Lower leg skin (tissue), 4 donors: Measurements from ENCODE around the gene FLNA. TPM values are rescaled to one million over a fixed set of nuclear protein-coding genes. Genes with fewer than 3 reads are reported as not detected.

Source experiments
- DNase-seq, 2 donors: peaks; one replicate each; pipeline ENCODE4 v3.0.0-alpha.2; 2019; ENCODE audit warnings: low spot score in 2 of 2
- H3K4me3 ChIP-seq: fragments of 200-600 bp; sonication (generic); 2 replicates; pipeline ENCODE4 v1.5.1; 2017; ENCODE audit warnings: mild to moderate bottlenecking, low read depth; ENCODE audit not compliant: poor library complexity, severe bottlenecking
- POLR2A ChIP-seq, 2 donors: fragments of 450-650 bp; IDR thresholded peaks; one replicate each; pipeline ENCODE4 v1.6.1; 2016 to 2017; ENCODE audit warnings: antibody characterized with exemption in 2 of 2, mild to moderate bottlenecking in 1 of 2, moderate library complexity in 1 of 2
- WGBS, 2 donors: methylation state at CpG; one replicate each; pipeline ENCODE4 v1.1.5; 2018; 5-methylcytosine and 5-hydroxymethylcytosine counted together
- intact Hi-C: fragments of 100-400 bp; cut with DNase I; formaldehyde crosslinking; loops from one replicate; pipeline ENCODE4 v1.15.0; 2023; ENCODE audit warnings: low total_unique reads
- total RNA-seq, 4 donors: library from RNA; depleted of rRNA; stranded (reverse); fragments of >200 nt; gene quantifications; one replicate each; pipeline ENCODE4 v1.1.0, GENCODE V29; 2016
- TF ChIP-seq, protein P1 (sequence below), 3 donors: fragments of 450-650 bp; IDR thresholded peaks; one replicate each; pipeline ENCODE4 v1.5.1; 2016; ENCODE audit warnings: antibody characterized with exemption in 3 of 3, mild to moderate bottlenecking in 3 of 3, moderate library complexity in 2 of 3

The FLNA gene
- total RNA-seq, 4 donors from 2014 or later, result 278 to 636 (median 365) TPM

DNA sequence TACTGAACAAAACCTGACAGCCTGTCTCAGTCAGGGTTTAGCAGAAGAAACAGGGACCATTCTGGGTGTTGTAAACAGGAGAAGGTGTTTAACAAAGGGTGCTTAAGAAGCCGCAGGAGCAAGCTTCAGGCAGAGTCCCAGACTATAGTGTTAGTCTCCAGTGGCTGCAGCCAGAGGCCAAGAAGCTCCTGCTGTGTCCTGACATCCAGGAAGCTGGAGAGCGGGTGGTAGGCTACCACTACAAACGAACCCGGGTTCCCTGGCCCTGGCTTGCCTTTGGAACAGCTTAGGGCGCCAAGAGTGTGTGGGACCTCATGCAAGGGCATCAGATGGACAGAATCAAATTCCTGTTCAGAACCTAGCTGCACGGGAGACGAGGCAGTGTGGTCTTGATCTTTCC lies 50.9 kb downstream of the FLNA start:
- DNase-seq, result no peak
- 59 to 69% methylated on average over 3 to 7 of the region's 7 CpGs for WGBS, 2 donors
- intact Hi-C loops, result no loop called here
- H3K4me3 ChIP-seq, result no peak overlapping the region
- TF ChIP-seq, protein P1, sequence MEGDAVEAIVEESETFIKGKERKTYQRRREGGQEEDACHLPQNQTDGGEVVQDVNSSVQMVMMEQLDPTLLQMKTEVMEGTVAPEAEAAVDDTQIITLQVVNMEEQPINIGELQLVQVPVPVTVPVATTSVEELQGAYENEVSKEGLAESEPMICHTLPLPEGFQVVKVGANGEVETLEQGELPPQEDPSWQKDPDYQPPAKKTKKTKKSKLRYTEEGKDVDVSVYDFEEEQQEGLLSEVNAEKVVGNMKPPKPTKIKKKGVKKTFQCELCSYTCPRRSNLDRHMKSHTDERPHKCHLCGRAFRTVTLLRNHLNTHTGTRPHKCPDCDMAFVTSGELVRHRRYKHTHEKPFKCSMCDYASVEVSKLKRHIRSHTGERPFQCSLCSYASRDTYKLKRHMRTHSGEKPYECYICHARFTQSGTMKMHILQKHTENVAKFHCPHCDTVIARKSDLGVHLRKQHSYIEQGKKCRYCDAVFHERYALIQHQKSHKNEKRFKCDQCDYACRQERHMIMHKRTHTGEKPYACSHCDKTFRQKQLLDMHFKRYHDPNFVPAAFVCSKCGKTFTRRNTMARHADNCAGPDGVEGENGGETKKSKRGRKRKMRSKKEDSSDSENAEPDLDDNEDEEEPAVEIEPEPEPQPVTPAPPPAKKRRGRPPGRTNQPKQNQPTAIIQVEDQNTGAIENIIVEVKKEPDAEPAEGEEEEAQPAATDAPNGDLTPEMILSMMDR (IDR thresholded peaks at IDR 0.05), result no peak
- TF ChIP-seq POLR2A (IDR thresholded peaks at IDR 0.05), result no peak

- no peak overlapping the region for H3K4me3 ChIP-seq
- intact Hi-C loops, result no loop called here
- no peak for DNase-seq
- TF ChIP-seq POLR2A (IDR thresholded peaks at IDR 0.05), result no peak
- TF ChIP-seq, protein P1 (IDR thresholded peaks at IDR 0.05), result no peak
- 72 to 80% methylated on average over 10 of the region's 10 CpGs for WGBS, 2 donors
These were observed 51.5 kb downstream of the FLNA start for GRCh38 chrX:154322890-154323289.

DNA sequence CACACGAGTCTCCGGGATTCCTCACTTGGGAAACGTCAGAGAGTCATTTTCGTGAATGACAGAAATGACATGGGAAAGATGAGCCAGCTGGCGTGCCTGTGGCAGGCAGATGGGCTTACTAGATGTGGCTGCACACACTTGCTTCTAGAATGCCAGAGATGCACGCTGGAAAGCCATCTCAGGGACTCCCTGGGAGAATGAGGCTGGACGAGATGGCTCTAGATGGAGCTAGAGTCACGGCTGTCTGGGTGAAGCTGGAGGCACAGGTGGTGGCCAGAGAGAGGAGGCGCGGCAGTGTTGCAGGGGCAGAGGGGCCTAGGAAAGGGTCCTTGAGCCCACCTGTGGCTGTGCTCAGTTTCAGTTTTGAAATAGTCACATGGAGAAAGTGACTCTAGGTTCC lies 52.8 kb downstream of the FLNA start:
- no peak for DNase-seq
- TF ChIP-seq, protein P1 (IDR thresholded peaks at IDR 0.05), result no peak
- TF ChIP-seq POLR2A (IDR thresholded peaks at IDR 0.05), result no peak
- WGBS, 2 donors, result 65 to 71% methylated on average over 7 to 10 of the region's 10 CpGs
- H3K4me3 ChIP-seq, result no peak overlapping the region
- intact Hi-C loops, result no loop called here

- WGBS, 2 donors, result 72 to 77% methylated on average over 3 to 7 of the region's 7 CpGs
- intact Hi-C loops, result no loop called here
- DNase-seq, result no peak
- no peak for TF ChIP-seq POLR2A (IDR thresholded peaks at IDR 0.05)
- TF ChIP-seq, protein P1 (IDR thresholded peaks at IDR 0.05), result no peak
- H3K4me3 ChIP-seq, result no peak overlapping the region
These were observed 53.3 kb downstream of the FLNA start for GRCh38 chrX:154321152-154321551.

DNA sequence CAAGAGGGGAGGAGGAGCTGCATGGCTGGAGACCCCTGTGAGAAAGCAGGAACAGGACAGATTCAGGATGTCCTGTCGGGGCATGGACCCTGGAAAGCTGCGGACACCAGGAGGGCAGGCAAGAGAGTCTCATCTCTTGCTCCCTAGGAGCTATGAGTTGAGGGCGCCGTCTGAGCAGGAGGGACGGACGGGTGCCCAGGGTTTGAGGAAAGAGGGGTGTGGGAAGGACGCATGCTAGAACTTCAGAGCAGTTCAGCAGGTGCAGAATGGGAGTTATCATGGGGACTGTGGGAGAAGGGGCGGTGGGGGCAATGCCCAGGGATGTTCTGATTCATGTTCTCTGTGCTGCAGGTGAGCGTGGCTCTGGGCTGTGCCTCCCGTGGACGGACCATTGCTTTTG lies 54.0 kb downstream of the FLNA start:
- DNase-seq, result no peak
- intact Hi-C loops, result no loop called here
- 91 to 96% methylated on average over 8 to 11 of the region's 11 CpGs for WGBS, 2 donors
- TF ChIP-seq POLR2A (IDR thresholded peaks at IDR 0.05), result no peak
- TF ChIP-seq, protein P1 (IDR thresholded peaks at IDR 0.05), result no peak
- H3K4me3 ChIP-seq, result no peak overlapping the region

GRCh38 chrX:154317391-154317995 lies 56.9 kb downstream of the FLNA start:
- intact Hi-C loops, result no loop called here
- TF ChIP-seq, protein P1 (IDR thresholded peaks at IDR 0.05), result no peak
- TF ChIP-seq POLR2A (IDR thresholded peaks at IDR 0.05), result no peak
- WGBS, 2 donors, result 12 to 37% methylated on average over 7 of the region's 7 CpGs
- DNase-seq, result no peak
- H3K4me3 ChIP-seq, result no peak overlapping the region
